HG03135 (cell line): ENCODE data around the gene CIAO3.
A peak's percentile ranks its signal among the peaks of the same experiment; 100 is the strongest.

Experiments
- ATAC-seq: cut with Tn5 transposase; IDR thresholded peaks from one replicate; pipeline ENCODE4 v1.9.1; 2021; ENCODE audit warnings: mild to moderate bottlenecking, moderate library complexity; ENCODE audit not compliant: unreplicated experiment

CIAO3 gene

GRCh38 chr16:740764-741505 is at the start of gene CIAO3:
Gene CIAO3, minus strand, starts transcription at chr16:740997. Its CDS starts 12 bp downstream, at chr16:740985.
- ATAC-seq: peak; percentile 78

DNA sequence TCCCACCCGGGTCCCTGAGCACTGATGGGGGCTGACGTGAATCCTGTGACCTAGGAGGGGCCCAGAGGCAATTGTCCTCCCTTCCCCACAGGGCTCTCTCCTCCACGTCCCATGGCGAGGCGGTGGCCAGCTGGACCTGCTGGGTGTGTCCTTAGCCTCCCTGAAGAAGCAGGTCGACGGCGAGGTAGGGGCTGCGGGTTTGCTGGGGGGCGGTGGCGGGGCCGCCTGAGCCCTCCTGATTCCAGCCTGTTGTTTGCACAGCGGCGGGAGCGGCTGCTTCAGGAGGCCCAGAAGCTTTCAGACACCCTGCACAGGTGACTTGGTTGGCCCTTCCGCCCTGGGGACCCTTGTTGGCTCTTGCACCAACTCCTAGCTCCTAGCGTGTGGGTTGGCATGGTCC is 49.3 kb upstream of the CIAO3 start:
- no peak for ATAC-seq

GRCh38 chr16:789191-789850 is 48.5 kb upstream of the CIAO3 start:
- ATAC-seq: no peak

GRCh38 chr16:788399-789126 is 47.8 kb upstream of the CIAO3 start, which contains the start of gene CHTF18:
Gene CHTF18, plus strand, starts transcription at chr16:788620. Its CDS starts 65 bp downstream, at chr16:788685.
- ATAC-seq: peak; percentile 72

- ATAC-seq: peak; percentile 18
Observed at GRCh38 chr16:787978-788398, 47.2 kb upstream of the CIAO3 start, which contains the start of gene RPUSD1. Gene RPUSD1, minus strand, starts transcription at chr16:788381. Its CDS starts 644 bp downstream, at chr16:787737.

- ATAC-seq: no peak
Observed at GRCh38 chr16:787321-787966, 46.6 kb upstream of the CIAO3 start.

DNA sequence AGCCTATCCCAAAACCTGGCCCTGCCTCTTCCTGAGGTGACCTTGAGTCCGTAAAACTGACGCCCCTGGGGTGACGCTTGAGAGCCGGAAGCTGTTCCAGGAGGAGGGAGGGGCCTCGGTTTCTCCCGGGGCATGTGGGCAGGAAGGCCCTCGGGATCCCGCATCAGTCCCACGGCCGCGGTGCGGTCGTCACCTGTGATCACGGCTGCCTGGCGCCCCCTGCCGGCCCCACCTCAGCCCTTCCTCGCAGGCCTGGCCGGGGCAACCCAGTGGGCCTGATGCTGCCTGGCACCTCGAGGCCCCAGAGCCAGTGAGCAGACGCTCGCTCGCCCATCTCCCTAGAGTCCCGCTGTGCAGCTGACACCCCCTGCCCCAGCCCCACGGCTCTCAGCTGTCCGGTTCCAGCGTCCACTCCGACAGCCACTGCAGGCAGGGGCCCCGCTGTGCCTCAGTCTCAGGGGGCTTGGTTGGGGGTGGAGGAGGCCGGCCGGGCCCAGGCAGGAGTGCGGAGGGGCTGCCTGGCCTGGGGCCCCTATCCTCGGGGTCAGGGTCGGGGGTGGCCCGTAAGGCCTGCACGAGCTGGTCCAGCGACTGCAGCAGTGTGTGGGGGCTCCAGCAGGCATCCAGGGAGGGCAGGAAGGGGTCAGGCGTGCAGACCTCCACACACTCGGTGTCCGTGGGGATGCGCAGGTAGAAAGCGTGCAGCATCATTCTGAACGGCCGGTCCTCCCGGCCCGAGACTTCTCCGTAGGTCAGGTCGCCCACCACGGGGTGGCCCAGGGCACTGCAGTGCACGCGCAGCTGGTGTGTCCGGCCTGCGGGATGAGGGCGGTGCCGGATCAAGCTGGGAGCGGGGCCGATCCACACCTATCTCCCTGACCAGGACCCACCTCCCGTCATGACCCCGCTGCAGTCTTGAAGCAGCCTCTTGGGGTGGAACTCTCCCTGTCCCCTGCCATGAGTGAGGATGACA is 45.1 kb upstream of the CIAO3 start:
- no peak for ATAC-seq

DNA sequence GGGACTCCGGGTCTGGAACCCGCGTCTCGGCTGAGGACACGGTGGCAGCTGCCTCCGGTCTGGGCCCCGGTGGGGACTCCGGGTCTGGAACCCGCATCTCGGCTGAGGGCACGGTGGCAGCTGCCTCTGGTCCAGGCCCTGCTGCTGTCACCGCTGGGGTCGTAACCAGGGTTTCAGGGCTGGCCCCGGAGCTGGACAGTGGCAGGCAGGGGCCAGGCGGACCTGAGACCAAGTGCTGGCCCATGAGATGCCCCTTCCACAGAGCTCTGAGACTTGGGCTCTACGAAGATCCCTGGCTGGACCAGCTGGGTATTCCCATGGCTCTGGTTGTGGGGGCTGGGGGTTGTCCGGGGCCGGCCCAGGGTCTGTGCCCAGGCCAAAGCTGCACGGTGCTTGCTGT is 43.6 kb upstream of the CIAO3 start:
- no peak for ATAC-seq

GRCh38 chr16:783404-784161 is 42.8 kb upstream of the CIAO3 start:
- ATAC-seq: no peak

- no peak for ATAC-seq
Observed at GRCh38 chr16:782766-783403, 42.1 kb upstream of the CIAO3 start.

DNA sequence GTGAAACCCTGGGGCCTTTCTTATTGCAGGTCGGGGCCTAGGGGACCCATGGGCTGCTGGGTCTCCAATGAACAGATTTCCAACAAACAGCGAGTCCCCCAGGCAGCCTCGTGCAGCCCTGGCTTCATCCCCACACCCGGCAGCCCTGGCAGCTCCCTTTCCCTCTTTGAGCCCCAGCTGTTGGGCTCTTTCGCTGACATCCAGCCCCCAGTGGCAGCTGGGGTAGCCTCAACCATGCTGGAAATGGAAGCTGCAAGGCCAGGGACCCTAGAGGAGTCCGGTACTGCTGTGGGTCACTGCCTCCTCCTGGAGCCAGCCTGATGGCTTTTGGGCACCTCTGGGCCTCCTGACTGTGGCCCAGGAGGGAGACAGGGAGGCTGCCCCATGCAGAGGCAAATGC is 41.5 kb upstream of the CIAO3 start:
- ATAC-seq: no peak

DNA sequence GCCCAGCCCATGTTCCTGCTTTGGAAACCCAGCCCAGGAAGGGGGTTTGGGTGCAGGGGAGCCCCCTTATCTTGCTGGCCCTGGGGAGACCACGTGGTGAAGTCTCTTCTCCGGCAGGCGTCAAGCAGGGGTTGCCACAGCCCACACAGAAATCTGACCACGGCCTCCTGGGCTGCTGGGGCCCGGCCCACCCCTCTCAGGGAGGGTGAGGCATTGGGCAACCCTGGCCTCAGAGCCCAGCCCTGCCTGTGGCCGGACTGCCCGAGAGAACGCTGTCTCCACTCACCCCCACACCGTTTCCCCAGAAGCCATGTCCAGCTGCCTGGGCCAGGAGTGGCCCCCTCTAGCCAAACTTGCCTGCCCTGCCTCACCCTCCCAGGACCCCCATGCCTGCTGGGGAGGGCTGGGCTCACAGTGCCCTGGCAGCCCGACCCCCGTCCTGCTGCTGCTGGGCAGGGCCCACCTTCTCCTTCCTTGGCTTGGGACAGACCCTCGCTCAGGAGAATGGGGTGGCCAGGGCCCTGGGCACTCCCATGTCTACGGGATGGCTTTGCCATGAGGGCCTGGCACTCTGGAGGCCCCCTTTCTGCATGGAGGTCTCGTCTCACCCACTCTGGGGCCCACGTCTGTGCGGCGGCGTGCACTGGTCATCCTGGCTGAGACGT is 40.7 kb upstream of the CIAO3 start:
- no peak for ATAC-seq

DNA sequence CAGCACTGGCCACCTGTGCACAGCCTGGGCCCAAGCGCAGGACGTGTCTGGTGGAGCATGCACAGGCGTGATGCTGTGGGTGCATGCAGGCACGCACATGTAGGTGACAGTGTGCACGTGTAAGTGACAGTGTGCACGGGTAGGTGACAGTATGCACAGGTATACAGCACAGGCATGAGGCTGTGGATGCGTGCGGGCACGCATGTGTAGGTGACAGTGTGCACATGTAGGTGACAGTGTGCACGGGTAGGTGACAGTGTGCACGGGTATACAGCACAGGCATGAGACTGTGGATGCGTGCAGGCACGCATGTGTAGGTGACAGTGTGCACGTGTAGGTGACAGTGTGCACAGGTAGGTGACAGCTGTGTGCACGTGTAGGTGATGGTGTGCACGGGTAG is 39.5 kb upstream of the CIAO3 start:
- ATAC-seq: no peak

DNA sequence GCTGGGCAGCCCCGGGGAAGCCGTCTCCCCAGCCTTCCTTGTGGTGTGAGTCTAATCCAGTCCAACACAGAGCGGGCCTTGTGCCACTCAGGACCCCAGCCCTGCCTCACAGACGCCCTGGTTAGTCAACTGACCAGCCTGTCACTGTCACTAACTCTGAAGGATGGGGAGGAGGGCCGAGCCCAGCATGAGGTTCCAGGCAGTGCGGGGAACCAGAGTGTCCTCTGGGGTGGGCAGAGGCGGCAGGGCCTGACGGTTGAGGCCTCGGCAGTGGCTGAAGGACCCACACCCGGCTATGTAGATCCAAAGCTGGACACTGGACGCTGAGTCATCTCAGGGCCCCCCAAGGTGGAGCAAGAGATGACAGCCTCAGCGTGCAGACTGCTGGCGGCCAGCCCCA is 38.8 kb upstream of the CIAO3 start:
- no peak for ATAC-seq

GRCh38 chr16:778909-779527 is 38.2 kb upstream of the CIAO3 start:
- ATAC-seq: no peak

DNA sequence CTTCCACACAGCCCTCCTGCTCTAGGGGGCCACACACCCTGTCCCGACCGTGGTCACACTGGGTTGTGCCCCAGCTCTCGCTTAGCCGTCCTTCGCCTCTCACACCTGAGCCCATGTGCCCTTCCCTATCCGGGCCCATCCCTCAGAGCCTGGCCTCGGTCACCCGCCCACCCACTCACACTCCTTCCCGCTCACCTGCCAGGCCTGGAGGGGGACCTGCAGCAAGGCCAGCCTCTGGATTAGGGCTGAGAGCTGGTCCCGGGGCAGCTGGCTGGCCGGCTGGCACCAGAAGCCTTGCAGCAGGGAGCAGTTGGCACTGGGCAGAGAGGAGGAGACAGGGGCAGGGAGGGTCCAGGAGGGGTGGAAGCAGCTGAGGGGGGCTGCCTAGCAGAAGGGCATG is 37.6 kb upstream of the CIAO3 start:
- no peak for ATAC-seq

GRCh38 chr16:777826-778225 is 37.0 kb upstream of the CIAO3 start:
- ATAC-seq: no peak

GRCh38 chr16:776824-777223 is 36.0 kb upstream of the CIAO3 start:
- ATAC-seq: no peak
